Activated gamma-delta T cell treated with anti-CD3 and anti-CD28 coated beads, Interleukin-2, amount 50 U/mL, for 16 hours (primary cell): ENCODE results near the gene MECR.
A peak's percentile ranks its signal among the peaks of the same experiment; 100 is the strongest.

ENCODE experiments used
- DNase-seq: peaks from one replicate; pipeline ENCODE4 v3.0.0-alpha.2; 2020; ENCODE audit warnings: low read depth

The MECR gene, protein sequence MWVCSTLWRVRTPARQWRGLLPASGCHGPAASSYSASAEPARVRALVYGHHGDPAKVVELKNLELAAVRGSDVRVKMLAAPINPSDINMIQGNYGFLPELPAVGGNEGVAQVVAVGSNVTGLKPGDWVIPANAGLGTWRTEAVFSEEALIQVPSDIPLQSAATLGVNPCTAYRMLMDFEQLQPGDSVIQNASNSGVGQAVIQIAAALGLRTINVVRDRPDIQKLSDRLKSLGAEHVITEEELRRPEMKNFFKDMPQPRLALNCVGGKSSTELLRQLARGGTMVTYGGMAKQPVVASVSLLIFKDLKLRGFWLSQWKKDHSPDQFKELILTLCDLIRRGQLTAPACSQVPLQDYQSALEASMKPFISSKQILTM

GRCh38 chr1:29230553-29231378 is at the start of gene MECR:
Gene MECR (minus strand): TSS chr1:29230934. CDS start chr1:29230906, 28 bp downstream.
- peak; percentile 94 for DNase-seq

DNA sequence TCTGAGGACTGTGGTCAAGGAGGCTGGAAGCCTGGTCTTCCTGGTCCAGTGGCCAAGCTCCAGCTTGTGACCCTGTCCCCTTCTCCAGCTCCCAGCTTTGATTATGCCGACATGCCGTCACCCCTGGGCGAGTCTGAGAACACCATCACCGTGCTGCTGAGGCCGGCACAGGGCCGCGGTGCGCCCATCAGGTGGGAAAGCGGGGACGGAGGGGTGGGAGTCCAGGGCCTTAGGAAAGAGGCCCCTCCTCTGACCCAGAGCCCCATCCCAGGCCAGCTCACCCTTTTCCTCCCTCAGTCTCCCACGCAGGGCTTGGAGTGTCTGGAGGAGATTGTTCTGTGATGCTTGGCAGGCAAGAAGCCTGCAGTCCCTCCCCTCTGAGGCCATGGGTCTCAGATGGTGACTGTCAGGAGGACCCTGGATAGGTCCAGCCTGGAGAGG is 49.2 kb upstream of the MECR start:
- no peak for DNase-seq

GRCh38 chr1:29279406-29279805 is 48.7 kb upstream of the MECR start:
- DNase-seq, result no peak

DNA sequence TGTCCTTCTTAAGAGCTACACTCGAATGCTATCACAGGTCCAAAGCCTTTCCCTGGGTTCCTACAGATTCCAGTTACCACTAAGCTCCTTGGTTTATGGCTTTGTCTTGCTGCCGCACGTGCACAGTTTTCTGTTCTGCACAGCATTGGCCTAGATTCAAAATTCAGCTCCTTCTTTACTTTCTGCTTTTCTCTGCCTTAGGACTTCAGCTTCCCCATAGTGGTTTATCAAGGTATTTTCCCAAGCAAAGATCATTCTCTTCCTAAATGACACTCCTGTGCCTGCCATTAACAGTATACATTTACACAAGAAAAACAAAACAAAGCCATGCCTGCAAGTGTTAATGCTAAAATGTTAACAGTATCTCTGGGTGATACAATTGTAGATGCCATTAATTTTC is 47.4 kb upstream of the MECR start:
- no peak for DNase-seq

DNA sequence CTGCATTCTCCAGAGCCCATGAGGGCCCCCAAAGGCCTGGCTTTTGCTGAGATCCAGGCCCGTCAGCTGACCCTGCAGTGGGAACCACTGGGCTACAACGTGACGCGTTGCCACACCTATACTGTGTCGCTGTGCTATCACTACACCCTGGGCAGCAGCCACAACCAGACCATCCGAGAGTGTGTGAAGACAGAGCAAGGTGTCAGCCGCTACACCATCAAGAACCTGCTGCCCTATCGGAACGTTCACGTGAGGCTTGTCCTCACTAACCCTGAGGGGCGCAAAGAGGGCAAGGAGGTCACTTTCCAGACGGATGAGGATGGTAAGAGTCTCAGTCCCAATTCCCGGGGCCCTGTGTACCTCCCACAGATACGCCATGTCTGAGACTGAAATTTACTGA is 44.7 kb upstream of the MECR start:
- no peak for DNase-seq

- DNase-seq, result no peak
Measured at GRCh38 chr1:29272147-29272907, 41.6 kb upstream of the MECR start.

DNA sequence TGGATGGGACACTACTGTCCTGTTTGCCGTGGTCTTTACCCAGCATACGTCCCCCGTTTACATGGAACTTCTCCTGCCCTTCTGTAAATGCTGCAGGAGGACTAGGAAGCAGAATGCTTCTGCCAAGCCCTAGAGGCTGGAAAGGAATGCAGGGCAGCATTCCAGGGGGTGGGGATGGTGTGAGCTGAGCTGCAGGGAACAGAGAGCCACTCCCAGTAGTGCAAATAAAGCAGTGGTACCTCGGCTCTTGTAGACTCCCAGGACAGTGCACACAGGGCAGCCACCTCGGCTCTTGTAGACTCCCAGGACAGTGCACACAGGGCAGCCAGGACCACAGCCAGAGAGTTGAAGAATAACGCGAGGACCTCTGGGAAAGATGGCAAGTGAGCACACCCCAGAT is 41.0 kb upstream of the MECR start:
- DNase-seq, result no peak

DNA sequence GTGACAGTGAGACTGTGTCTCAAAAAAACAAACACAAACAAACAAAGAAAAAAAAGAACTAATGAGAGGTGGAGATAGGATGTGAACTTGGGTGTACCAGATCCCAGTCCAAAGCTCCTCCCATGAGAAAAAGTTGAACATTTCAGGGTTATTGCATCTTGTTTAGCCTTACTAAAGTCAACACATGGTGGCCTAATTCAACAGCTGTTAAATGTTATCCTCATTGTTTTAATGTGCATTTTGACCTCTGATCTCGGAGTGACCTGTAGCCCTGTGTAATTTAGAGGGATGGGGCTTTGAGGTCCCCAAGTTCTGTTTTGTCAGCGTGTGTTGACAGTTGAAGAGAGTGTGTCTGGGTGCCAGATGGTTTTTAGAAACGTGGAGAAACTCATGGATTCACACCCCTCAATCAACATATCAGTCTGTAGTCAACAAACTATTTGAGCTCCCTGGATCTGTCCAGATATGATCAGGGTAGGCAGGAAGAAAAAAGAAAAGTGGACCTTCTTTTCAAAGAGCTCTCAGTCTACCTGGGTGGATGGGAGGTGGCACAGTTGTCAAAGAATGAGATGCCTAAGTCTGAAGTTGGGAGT is 40.3 kb upstream of the MECR start:
- DNase-seq, result no peak

- DNase-seq, result no peak
Measured at GRCh38 chr1:29269382-29269781, 38.6 kb upstream of the MECR start.

DNA sequence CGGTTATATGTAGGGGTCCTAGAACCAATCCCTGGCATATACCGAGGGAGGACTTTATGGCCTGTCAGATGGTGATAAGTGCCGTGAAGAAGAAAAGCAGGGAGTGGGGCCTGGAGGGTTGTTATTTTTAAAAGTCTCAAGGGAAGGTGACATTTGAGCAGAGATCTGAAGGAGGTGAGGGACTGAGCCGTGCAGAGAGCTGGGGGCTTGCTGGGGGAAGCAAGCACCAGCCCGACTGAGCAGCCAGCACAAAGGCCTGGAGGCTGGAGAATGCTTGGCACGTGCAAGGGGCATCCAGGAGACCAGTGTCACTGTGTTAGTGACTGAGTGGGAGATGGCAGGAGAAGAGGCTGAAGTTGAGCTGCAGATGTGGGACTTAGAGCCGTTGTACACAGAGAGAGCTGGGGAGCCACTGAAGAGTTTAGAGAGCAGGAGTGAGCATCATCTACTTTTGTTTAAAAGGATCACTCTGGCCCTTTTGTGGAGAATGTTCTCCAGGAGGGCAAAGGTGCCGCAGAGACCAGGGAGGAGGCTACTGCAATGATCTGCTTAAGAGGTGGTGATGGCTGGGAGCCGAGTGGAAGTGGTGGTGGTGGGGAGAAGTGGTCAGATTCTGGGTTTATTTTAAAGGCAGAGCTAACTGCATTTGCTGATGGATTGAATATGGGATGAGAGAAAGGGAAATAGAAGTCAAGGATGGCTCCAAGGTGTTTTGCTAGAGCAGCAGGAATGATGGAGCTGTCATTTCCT is 36.8 kb upstream of the MECR start:
- DNase-seq, result no peak

GRCh38 chr1:29266912-29267311 is 36.2 kb upstream of the MECR start:
- no peak for DNase-seq

DNA sequence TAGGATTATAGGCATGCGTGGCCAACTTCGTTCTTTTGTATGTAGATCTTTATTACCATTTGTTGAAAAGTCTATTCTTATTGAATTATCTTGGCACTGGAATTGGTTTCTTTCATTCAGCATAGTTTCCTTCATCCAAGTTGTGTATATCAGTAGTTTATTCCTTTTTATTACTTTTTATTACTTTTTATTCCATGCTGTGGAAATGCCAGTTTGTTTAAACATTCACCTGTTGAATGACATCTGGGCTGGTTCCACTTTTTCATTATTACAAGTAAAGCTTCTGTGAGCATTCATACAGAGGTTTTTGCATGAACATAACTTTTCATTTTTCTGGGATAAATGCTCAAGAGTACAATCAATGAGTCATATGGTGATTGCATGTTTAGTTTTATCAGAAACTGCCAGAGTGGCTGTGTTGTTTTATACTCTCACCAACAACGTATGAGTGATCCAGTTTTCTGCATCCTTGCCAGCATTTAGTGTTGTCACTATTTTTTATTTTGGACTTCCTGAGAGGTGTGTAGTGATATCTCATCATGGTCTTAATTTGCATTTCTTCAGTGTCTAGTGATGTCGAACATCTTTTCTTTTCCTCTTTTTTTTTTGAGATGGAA is 34.1 kb upstream of the MECR start:
- no peak for DNase-seq

DNA sequence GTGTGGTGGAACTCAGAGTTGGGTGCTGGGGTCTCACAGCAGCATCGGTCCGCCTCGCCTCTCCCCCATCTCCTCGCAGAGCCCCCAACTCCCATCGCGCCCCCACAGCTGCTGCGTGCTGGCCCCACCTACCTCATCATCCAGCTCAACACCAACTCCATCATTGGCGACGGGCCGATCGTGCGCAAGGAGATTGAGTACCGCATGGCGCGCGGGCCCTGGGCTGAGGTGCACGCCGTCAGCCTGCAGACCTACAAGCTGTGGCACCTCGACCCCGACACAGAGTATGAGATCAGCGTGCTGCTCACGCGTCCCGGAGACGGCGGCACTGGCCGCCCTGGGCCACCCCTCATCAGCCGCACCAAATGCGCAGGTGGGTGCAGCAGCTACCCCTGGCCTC is 29.8 kb upstream of the MECR start:
- DNase-seq, result no peak

DNA sequence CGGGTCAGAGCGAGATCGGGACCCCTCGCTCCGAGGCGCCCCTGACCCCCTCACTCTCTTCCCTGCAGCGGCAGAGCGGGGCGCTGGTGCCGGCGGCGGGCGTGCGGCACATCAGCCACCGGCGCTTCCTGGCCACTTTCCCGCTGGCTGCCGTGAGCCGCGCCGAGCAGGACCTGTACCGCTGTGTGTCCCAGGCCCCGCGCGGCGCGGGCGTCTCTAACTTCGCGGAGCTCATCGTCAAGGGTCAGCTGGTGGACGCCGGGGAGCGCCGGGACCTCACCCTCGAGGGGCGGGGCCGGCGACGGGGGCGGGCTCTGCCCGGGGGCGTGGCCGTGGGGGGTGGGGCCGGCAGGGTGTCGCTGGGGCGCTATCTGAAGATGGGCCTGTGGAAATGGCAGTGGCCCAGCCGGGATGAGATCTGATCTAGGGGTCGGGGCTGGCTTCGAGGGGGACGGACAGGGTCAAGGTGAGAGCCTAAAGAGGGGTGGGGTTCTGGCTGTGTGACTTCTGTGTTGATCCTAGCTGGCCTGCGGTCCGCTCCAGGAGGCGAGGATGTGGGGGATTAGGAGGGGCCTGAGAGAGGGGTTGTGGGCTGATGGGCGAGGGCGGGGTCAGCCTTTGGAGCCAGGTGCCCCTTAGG is 29.2 kb upstream of the MECR start:
- DNase-seq, result no peak

- DNase-seq, result no peak
Measured at GRCh38 chr1:29258976-29259801, 28.5 kb upstream of the MECR start.

DNA sequence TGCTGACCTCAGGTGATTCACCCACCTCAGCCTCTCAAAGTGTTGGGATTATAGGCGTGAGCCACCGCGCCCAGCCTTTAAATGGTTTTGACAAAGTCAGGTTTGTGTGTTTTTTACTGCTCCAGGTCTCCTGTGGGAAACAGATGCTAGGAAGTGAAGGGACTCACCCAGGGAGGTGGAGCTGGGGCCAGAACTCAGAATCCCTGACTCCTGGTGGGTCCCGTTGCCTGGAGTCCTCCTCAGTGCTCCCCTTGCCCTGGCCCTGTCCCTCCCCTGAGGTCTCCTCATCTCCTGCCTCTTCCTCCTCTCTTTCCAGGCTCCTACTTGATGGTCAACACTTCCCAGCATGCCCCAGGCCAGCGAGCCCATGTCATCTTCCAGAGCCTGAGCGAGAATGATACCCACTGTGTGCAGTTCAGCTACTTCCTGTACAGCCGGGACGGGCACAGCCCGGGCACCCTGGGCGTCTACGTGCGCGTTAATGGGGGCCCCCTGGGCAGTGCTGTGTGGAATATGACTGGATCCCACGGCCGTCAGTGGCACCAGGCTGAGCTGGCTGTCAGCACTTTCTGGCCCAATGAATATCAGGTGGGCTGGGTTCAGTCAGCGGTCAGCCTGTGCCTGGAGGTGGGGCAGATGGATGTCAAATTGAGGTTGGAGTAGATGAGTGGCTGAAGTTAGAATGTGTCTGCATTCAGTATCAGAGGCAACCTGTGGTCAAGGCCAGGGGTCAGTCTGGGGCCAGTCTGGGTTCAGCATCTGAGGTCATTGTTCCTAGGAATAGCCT is 27.6 kb upstream of the MECR start:
- DNase-seq, result no peak

DNA sequence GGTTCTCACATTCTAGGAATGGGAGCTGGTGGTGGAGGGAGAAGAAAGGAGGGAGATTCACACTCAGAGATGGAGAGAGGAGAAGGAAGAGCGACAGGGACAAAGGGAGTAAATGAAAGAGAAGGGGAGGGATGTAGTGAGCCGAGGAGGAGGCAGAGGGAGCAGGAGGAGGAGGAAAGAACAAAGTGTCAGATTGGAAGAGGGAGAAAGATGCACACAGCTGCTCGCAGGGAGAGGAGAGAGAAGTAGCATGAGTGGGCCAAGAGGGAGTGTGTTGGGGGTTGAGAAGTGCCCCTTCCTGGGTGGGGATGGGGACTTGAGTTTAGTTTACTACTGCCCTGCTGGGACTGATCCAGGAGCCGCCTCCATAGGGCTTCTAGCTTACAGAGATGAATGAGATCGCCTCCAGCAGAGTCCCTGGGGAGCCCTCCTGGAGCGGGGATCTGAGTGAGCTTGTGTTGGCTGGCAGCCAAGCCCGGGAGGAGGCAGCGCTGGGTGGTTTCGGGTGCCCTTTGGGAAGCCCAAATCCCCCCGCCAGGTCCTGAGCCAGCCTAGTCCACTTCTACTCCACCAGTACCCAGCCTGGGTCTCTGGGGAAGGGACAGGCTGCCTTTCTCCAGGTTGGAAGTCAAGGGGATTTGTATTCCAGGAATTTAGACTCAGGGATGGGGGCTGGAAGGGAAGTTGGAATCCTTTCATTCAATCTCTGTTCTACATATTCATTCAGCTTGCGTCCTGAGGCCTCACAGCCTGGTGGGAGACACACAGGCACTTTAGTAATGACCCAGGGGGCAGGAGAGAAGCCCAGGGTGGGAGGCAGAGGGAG is 26.5 kb upstream of the MECR start:
- DNase-seq, result no peak

- no peak for DNase-seq
Measured at GRCh38 chr1:29256394-29256793, 25.7 kb upstream of the MECR start.
